IPS-18a (cell line): ENCODE results near the gene CASTOR1.

Source experiments
- H3K27ac ChIP-seq: one replicate; pipeline ENCODE4 v1.5.1; 2013; ENCODE audit warnings: low read length
- H3K27me3 ChIP-seq: one replicate; pipeline ENCODE4 v1.6.1; 2013; ENCODE audit warnings: mild to moderate bottlenecking, low read length; ENCODE audit not compliant: control insufficient read depth, insufficient read depth
- H3K36me3 ChIP-seq: one replicate; pipeline ENCODE4 v1.6.1; 2013; ENCODE audit warnings: low read depth, low read length; ENCODE audit not compliant: control insufficient read depth
- H3K4me1 ChIP-seq: one replicate; pipeline ENCODE4 v1.6.1; 2013; ENCODE audit warnings: low read depth, low read length; ENCODE audit not compliant: control insufficient read depth
- H3K4me3 ChIP-seq: one replicate; pipeline ENCODE4 v1.5.1; 2013; ENCODE audit warnings: low read length
- H3K9ac ChIP-seq: one replicate; pipeline ENCODE4 v1.6.1; 2013; ENCODE audit warnings: mild to moderate bottlenecking, low read length, moderate library complexity
- H3K9me3 ChIP-seq: one replicate; pipeline ENCODE4 v1.6.1; 2013; ENCODE audit warnings: low read depth, low read length; ENCODE audit not compliant: control insufficient read depth

Gene CASTOR1

GRCh38 chr22:30315962-30316576, 26.8 kb upstream of the CASTOR1 start:
- peaks cover 3% of the 10 kb centered on the region for H3K4me1 ChIP-seq
- H3K36me3 ChIP-seq: no peaks in the 10 kb centered on the region

DNA sequence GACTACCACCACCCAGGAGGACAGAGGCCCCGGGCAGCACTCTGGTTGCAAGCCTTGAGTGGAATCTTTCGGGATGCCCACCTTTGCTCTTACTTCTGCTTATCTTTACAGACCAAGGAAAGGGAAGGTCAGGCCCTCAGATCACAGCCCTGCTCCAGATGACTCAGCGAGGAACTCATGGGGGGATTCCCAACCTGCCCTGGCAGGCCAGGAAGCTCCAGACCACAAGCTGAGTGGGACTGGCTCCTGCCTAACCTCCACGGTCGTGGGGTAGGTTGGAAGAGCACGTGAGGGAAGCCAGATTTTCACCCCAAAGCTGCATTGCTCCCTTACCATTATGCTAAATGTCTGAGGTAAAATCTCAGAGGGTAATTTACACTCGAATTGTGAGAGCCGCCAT, 25.6 kb upstream of the CASTOR1 start:
- Histone ChIP-seq H3K9ac (no peak overlapping the region), H3K9me3 (no peaks in the 10 kb centered on the region), H3K36me3 (no peaks in the 10 kb centered on the region), H3K4me3 (no peak overlapping the region), H3K27ac (no peak overlapping the region), H3K27me3 (no peaks in the 10 kb centered on the region), H3K4me1 (peaks cover 3% of the 10 kb centered on the region)

More at GRCh38 chr22:30315962-30316576, 26.8 kb upstream of the CASTOR1 start:
- Histone ChIP-seq H3K27ac (no peak overlapping the region), H3K9ac (no peak overlapping the region), H3K9me3 (no peaks in the 10 kb centered on the region), H3K4me3 (no peak overlapping the region), H3K27me3 (no peaks in the 10 kb centered on the region)

DNA sequence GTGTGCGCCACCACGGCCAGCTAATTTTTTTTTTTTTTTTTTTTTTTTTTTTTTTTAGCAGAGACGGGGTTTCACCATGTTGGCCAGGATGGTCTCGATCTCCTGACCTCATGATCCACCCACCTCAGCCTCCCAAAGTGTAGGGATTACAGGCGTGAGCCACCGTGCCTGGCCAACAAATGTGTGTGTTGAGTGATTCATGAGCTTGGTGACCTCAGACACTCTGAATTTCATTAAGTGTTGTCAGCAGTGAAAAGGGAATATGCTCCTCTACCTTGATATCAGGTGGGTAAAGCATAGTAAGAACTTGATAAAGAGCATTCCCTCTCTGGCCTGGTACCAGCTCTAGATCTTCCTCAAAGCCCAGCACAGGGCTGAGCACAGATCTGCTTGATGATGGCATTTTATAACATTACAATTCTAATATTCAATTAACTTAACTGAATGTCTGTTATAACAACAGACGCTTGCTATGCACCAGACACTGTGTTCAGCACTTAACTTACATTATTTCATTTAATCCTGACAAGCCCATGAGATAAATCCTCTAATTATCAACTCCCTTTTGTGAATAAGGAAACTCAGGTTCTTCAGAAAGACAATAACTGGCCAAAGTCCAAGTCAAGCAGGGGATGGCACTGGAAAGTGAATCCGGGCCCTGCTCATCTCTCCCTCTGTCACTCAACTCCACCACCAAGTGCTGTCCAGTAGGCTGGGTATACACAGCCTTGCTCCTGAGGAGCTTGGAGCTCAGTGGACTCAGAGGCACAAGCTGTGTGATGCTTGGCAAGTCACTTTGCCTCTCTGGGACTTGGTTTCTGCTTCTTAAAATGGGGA, 24.4 kb upstream of the CASTOR1 start:
- H3K4me1 ChIP-seq: peaks cover 3% of the 10 kb centered on the region
- H3K4me3 ChIP-seq: no peak overlapping the region
- H3K36me3 ChIP-seq: no peaks in the 10 kb centered on the region
- H3K27me3 ChIP-seq: no peaks in the 10 kb centered on the region
- H3K27ac ChIP-seq: no peak overlapping the region
- no peaks in the 10 kb centered on the region for H3K9me3 ChIP-seq
- no peak overlapping the region for H3K9ac ChIP-seq

- Histone ChIP-seq H3K27me3 (no peaks in the 10 kb centered on the region), H3K4me1 (peaks cover 3% of the 10 kb centered on the region), H3K27ac (no peak overlapping the region), H3K4me3 (no peak overlapping the region), H3K9me3 (no peaks in the 10 kb centered on the region), H3K36me3 (no peaks in the 10 kb centered on the region), H3K9ac (no peak overlapping the region)
These were observed 22.7 kb upstream of the CASTOR1 start for GRCh38 chr22:30312053-30312452.

- no peak overlapping the region for H3K9ac ChIP-seq
- peaks cover 3% of the 10 kb centered on the region for H3K4me1 ChIP-seq
- H3K4me3 ChIP-seq: no peak overlapping the region
- no peaks in the 10 kb centered on the region for H3K36me3 ChIP-seq
- no peak overlapping the region for H3K27ac ChIP-seq
- H3K9me3 ChIP-seq: no peaks in the 10 kb centered on the region
- no peaks in the 10 kb centered on the region for H3K27me3 ChIP-seq
These were observed 21.8 kb upstream of the CASTOR1 start for GRCh38 chr22:30310881-30311771.

DNA sequence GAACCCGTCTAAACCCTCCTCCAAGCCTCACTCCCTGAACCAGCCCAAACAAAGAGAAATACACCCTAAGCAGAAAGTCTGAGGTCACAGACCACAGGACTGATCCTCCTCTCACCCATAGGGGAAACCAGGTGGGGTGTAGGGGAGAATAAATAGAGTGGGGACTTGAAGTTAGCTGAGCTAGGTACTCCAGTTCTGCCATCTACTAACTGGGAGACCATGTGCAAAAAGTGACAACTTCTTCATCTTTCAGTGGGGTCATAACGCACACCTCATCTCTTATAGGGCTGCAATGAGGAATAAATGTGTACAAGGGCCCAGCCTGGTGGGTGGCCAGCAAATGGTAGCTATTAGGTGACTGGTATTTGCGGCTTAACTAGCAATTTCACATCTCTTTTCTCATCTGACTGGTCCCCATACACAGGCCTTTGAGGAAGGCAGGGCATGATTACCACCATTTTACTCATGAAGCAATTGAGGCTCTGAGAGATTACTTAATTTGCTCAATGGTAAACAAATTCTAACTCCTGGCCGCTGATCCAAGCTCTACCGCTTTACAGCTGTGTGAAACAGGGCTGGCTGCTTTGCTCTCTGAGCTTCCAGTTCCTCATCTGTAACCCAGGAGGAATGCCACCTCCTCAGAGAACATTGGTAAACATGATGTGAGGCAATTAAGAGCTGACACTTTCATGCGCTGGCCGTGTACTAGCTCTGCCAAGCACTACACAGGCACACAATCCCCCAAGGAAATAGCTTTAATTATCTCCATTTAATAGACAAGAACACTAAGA, 20.8 kb upstream of the CASTOR1 start:
- H3K9ac ChIP-seq: no peak overlapping the region
- H3K9me3 ChIP-seq: no peaks in the 10 kb centered on the region
- no peak overlapping the region for H3K27ac ChIP-seq
- no peak overlapping the region for H3K4me3 ChIP-seq
- no peaks in the 10 kb centered on the region for H3K36me3 ChIP-seq
- peaks cover 3% of the 10 kb centered on the region for H3K4me1 ChIP-seq
- H3K27me3 ChIP-seq: no peaks in the 10 kb centered on the region

- no peak overlapping the region for H3K27ac ChIP-seq
- no peaks in the 10 kb centered on the region for H3K27me3 ChIP-seq
- H3K9ac ChIP-seq: no peak overlapping the region
- H3K4me1 ChIP-seq: peaks cover 3% of the 10 kb centered on the region
- H3K9me3 ChIP-seq: no peaks in the 10 kb centered on the region
- H3K4me3 ChIP-seq: no peak overlapping the region
- H3K36me3 ChIP-seq: no peaks in the 10 kb centered on the region
These were observed 19.4 kb upstream of the CASTOR1 start for GRCh38 chr22:30308518-30309230.

DNA sequence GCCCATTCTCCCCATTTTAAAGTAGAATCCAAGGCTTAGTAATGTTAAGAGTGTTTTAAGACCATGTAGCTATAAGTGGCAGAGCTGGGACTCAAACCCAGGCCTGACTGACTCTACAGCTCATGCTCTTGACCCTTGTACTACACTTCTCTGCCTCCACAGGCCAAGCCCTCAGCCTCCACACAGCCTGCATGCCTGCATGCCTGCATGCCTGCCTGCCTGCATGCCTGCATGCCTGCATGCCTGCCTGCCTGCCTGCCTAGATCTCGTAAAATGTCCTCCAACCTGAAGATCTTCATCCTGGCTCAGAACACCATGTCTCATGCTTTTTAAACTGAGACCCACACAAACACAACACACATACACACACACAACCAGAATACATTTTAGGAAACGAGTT, 18.8 kb upstream of the CASTOR1 start:
- H3K27me3 ChIP-seq: no peaks in the 10 kb centered on the region
- H3K27ac ChIP-seq: no peak overlapping the region
- H3K4me1 ChIP-seq: peaks cover 3% of the 10 kb centered on the region
- H3K36me3 ChIP-seq: no peaks in the 10 kb centered on the region
- no peak overlapping the region for H3K9ac ChIP-seq
- H3K4me3 ChIP-seq: no peak overlapping the region
- H3K9me3 ChIP-seq: no peaks in the 10 kb centered on the region

- Histone ChIP-seq H3K4me1 (peaks cover 3% of the 10 kb centered on the region), H3K9me3 (no peaks in the 10 kb centered on the region), H3K27me3 (no peaks in the 10 kb centered on the region), H3K36me3 (no peaks in the 10 kb centered on the region), H3K27ac (no peak overlapping the region), H3K9ac (no peak overlapping the region), H3K4me3 (no peak overlapping the region)
These were observed 17.8 kb upstream of the CASTOR1 start for GRCh38 chr22:30307041-30307574.

DNA sequence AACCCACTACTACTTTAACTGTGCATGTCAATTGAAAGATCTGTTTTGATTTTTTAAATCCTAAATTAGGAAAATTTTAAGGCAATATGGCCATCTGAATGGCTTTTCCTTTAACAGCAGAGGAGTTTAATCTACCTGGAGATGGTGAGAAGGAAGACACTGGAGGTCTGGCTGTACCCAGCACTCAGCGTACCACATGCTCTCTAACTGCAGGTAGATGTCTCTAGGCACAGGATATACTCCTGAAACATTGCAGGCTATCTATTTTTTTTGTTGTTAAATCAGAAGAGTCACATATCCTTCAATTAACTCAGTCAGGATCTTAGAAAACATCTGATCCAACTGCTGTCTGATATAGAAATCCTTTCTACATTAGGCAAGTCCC, 17.3 kb upstream of the CASTOR1 start:
- H3K4me1 ChIP-seq: peaks cover 3% of the 10 kb centered on the region

More for the DNA sequence above, 17.3 kb upstream of the CASTOR1 start:
- H3K27me3 ChIP-seq: no peaks in the 10 kb centered on the region
- no peak overlapping the region for H3K4me3 ChIP-seq
- H3K9ac ChIP-seq: no peak overlapping the region
- H3K9me3 ChIP-seq: no peaks in the 10 kb centered on the region
- H3K27ac ChIP-seq: no peak overlapping the region
- no peaks in the 10 kb centered on the region for H3K36me3 ChIP-seq
